K562 (cell line): ENCODE data around the gene LRRC61. TPM values are rescaled to one million over a fixed set of nuclear protein-coding genes. Genes with fewer than 3 reads are reported as not detected.
A peak's percentile ranks its signal among the peaks of the same experiment; 100 is the strongest.

ENCODE experiments used
- BRF2 ChIP-seq: IDR thresholded peaks from 3 replicates; pipeline ENCODE4 v1.6.1; 2011; ENCODE audit warnings: borderline replicate concordance, mild to moderate bottlenecking; ENCODE audit not compliant: insufficient read length, insufficient read depth
- CBX1 ChIP-seq: sonication (generic); IDR thresholded peaks from 2 replicates; pipeline ENCODE4 v1.6.1; 2016; ENCODE audit warnings: antibody characterized with exemption, low read depth, mild to moderate bottlenecking
- CEBPG ChIP-seq, 3 experiments: fragments of 200-800 bp in 1 of 3; sonication (Bioruptor generic) in 1 of 3; sonication (generic) in 1 of 3; formaldehyde crosslinking in 1 of 3; IDR thresholded peaks in 2 of 3; conservative IDR thresholded peaks in 1 of 3; 2 replicates each; pipeline versions ENCODE4 v1.6.1 to v1.8.0; 2016 to 2022; ENCODE audit warnings: missing compliant biosample characterization in 2 of 3, missing genetic modification characterization in 2 of 3, mild to moderate bottlenecking in 1 of 3, missing genetic modification reagents in 1 of 3
- ELF4 ChIP-seq: fragments of 450-650 bp; formaldehyde crosslinking; IDR thresholded peaks from 2 replicates; pipeline ENCODE4 v1.4.0; 2022; ENCODE audit warnings: missing genetic modification characterization
- EWSR1 ChIP-seq: fragments of 450-650 bp; IDR thresholded peaks from 2 replicates; pipeline ENCODE4 v1.6.1; 2018; ENCODE audit warnings: borderline replicate concordance, mild to moderate bottlenecking, low read depth, moderate library complexity; ENCODE audit not compliant: partially characterized antibody
- MCM2 ChIP-seq: fragments of 450-650 bp; IDR thresholded peaks from 2 replicates; pipeline ENCODE4 v1.6.1; 2017; ENCODE audit warnings: low read depth, mild to moderate bottlenecking
- MXD1 ChIP-seq: fragments of 250-450 bp; sonication (Bioruptor Pico); IDR thresholded peaks from 2 replicates; pipeline ENCODE4 v1.8.0; 2021; ENCODE audit warnings: borderline replicate concordance, mild to moderate bottlenecking, moderate library complexity; ENCODE audit not compliant: poor library complexity, severe bottlenecking
- PRMT5 ChIP-seq: sonication (generic); formaldehyde crosslinking; IDR thresholded peaks from 2 replicates; pipeline ENCODE4 v1.5.0; 2020; ENCODE audit warnings: missing genetic modification reagents
- RBBP5 ChIP-seq: fragments of 200-600 bp; sonication (generic); IDR thresholded peaks from 2 replicates; pipeline ENCODE4 v1.6.1; 2012; ENCODE audit warnings: borderline replicate concordance, mild to moderate bottlenecking, low read length, control low read depth, inconsistent platforms; ENCODE audit not compliant: insufficient read depth, poor library complexity, severe bottlenecking
- RCOR1 ChIP-seq, 2 experiments: IDR thresholded peaks; 2 replicates each; pipeline ENCODE4 v1.6.1; 2012; ENCODE audit warnings: low read depth in 2 of 2, low read length in 2 of 2, borderline replicate concordance in 1 of 2, improper control_type of control experiment in 1 of 2
- SMAD1 ChIP-seq: fragments of 150-350 bp; IDR thresholded peaks from 2 replicates; pipeline ENCODE4 v1.6.1; 2014; ENCODE audit warnings: low read length, low read depth; ENCODE audit not compliant: partially characterized antibody
- SP2 ChIP-seq: IDR thresholded peaks from 2 replicates; pipeline ENCODE4 v1.6.1; 2011; ENCODE audit warnings: mild to moderate bottlenecking, low read depth, low read length, moderate library complexity; ENCODE audit not compliant: poor library complexity, severe bottlenecking; ENCODE audit errors: extremely low read depth
- TFE3 ChIP-seq: fragments of 450-650 bp; formaldehyde crosslinking; IDR thresholded peaks from 2 replicates; pipeline ENCODE4 v1.4.0; 2020; ENCODE audit warnings: mild to moderate bottlenecking, mixed read lengths
- TOE1 ChIP-seq, 2 experiments: fragments of 450-650 bp in 1 of 2; sonication (generic) in 1 of 2; formaldehyde crosslinking in 1 of 2; IDR thresholded peaks; 2 replicates each; pipeline versions ENCODE4 v1.7.1 to v1.8.0; 2016 to 2022; ENCODE audit warnings: borderline replicate concordance in 2 of 2, mild to moderate bottlenecking in 2 of 2, antibody characterized with exemption in 1 of 2, inconsistent platforms in 1 of 2, low read depth in 1 of 2, missing genetic modification reagents in 1 of 2, moderate library complexity in 1 of 2
- XRCC5 ChIP-seq: fragments of 200-400 bp; formaldehyde crosslinking; IDR thresholded peaks from 2 replicates; pipeline ENCODE4 v1.6.1; 2017; ENCODE audit warnings: low read depth, mild to moderate bottlenecking, low read length
- ZBTB7A ChIP-seq: IDR thresholded peaks from 2 replicates; pipeline ENCODE4 v1.6.1; 2011; ENCODE audit warnings: low read depth, mild to moderate bottlenecking, low read length, moderate library complexity, borderline replicate concordance; ENCODE audit not compliant: control insufficient read depth
- ZNF277 ChIP-seq: fragments of 250-450 bp; sonication (Bioruptor Pico); IDR thresholded peaks from 2 replicates; pipeline ENCODE4 v1.8.0; 2022; ENCODE audit warnings: inconsistent platforms, mild to moderate bottlenecking, moderate library complexity, borderline replicate concordance
- ZNF695 ChIP-seq: fragments of 450-650 bp; formaldehyde crosslinking; IDR thresholded peaks from 2 replicates; pipeline ENCODE4 v1.4.0; 2020; ENCODE audit warnings: mild to moderate bottlenecking, moderate library complexity
- ZNF75A ChIP-seq: fragments of 450-650 bp; formaldehyde crosslinking; IDR thresholded peaks from 2 replicates; pipeline ENCODE4 v1.4.0; 2020; ENCODE audit warnings: mild to moderate bottlenecking
- polyA plus RNA-seq, 8 experiments: library from polyadenylated mRNA; depleted of rRNA in 4 of 8; stranded (reverse) in 5 of 8; unstranded in 3 of 8; fragments of >200 nt; fragmentation: Nextera tagmentation in 2 of 8; fragmentation: Illumina TruSeq in 1 of 8; extraction: Ambion mirVana in 2 of 8; extraction: Trizol in 1 of 8; gene quantifications; 2 replicates each; pipeline versions ENCODE4 v1.2.1 to v1.2.3, GENCODE V29; 2011 to 2014; ENCODE audit warnings: inconsistent platforms in 1 of 8, missing spikeins in 1 of 8
- total RNA-seq, 7 experiments: library from RNA; depleted of rRNA in 6 of 7; stranded (reverse); fragments of >200 nt in 6 of 7; fragmentation: Illumina TruSeq in 2 of 7; extraction: Trizol in 2 of 7; gene quantifications; 2 replicates each; pipeline versions ENCODE4 v1.2.1 to v1.2.3, GENCODE V29; 2011 to 2021; ENCODE audit warnings: low replicate concordance in 1 of 7

Gene LRRC61
- total and polyA plus RNA-seq, 9 of the 15 experiments (the other 6 are each of a cell fraction or from before 2014, with no cell fraction given): 1.3 to 55.2 (median 35.2) TPM

- TF ChIP-seq TFE3 (CRISPR knock-in tag) (peak; percentile 27; the same call in 1 of the 2 replicates), CBX1 (no peak), RBBP5 (no peak), SMAD1 (no peak), BRF2 (no peak), SP2 (no peak), ELF4 (CRISPR knock-in tag) (no peak), ZNF695 (CRISPR knock-in tag) (no peak), MXD1 (CRISPR knock-in tag) (no peak), MCM2 (no peak), ZNF277 (no peak), PRMT5 (CRISPR knock-in tag) (no peak), EWSR1 (no peak), ZBTB7A (no peak), XRCC5 (no peak), RCOR1 (IDR thresholded peaks at IDR 0.05; ENCODE audit: borderline replicate concordance in 1 of 2, low read depth in 2 of 2, low read length in 2 of 2) (no peak), ZNF75A (CRISPR knock-in tag) (no peak), CEBPG (CRISPR knock-in tag; IDR thresholded peaks at IDR 0.05) (no peak; the same call in 1 of the 2 replicates), CEBPG (tag; conservative IDR thresholded peaks at IDR 0.05 in 1 of 2, IDR thresholded peaks at IDR 0.05 in 1 of 2) (0 out of 4 replicates have a peak, but pooled peaks of 1 of the 2 experiments have one; percentile 6), TOE1 (IDR thresholded peaks at IDR 0.05; ENCODE audit: borderline replicate concordance) (no peak), TOE1 (CRISPR knock-in tag; IDR thresholded peaks at IDR 0.05; ENCODE audit: borderline replicate concordance, low read depth) (no peak)
These were observed 882 bp upstream of the LRRC61 start (continued) for GRCh38 chr7:150322114-150322832.
